ENCODE results near the gene ACP7.
"Not testable (repeated sequence)": the region's sequence is repeated elsewhere in the genome, so short reads cannot be mapped to it uniquely, and the experiment has no call there.

ACP7 gene

GRCh38 chr19:39132344-39132969, 48.3 kb downstream of the ACP7 start:
- no peak for DNase-seq (ENCODE audit: low read depth)

- DNase-seq (ENCODE audit: low read depth) = no peak
Measured at GRCh38 chr19:39133431-39134270, 49.5 kb downstream of the ACP7 start.

- no peak for DNase-seq (ENCODE audit: low read depth)
Measured at GRCh38 chr19:39135701-39136100, 51.5 kb downstream of the ACP7 start.

- DNase-seq (ENCODE audit: low read depth) = no peak
Measured at GRCh38 chr19:39136225-39136940, 52.2 kb downstream of the ACP7 start.

GRCh38 chr19:39137131-39137530, 53.0 kb downstream of the ACP7 start:
- DNase-seq (ENCODE audit: low read depth) = no peak

- DNase-seq (ENCODE audit: low read depth) = no peak
Measured at GRCh38 chr19:39138221-39139211, 54.3 kb downstream of the ACP7 start.

GRCh38 chr19:39139305-39139874, 55.2 kb downstream of the ACP7 start:
- no peak for DNase-seq (ENCODE audit: low read depth)

GRCh38 chr19:39139971-39140453, 55.8 kb downstream of the ACP7 start:
- DNase-seq (ENCODE audit: low read depth) = no peak

- no peak for DNase-seq (ENCODE audit: low read depth)
Measured at GRCh38 chr19:39140594-39140993, 56.4 kb downstream of the ACP7 start.

- no peak for DNase-seq (ENCODE audit: low read depth)
Measured at GRCh38 chr19:39141929-39142328, 57.8 kb downstream of the ACP7 start.

GRCh38 chr19:39142630-39143029, 58.5 kb downstream of the ACP7 start:
- DNase-seq (ENCODE audit: low read depth) = no peak

- DNase-seq (ENCODE audit: low read depth) = not testable (repeated sequence)
Measured at GRCh38 chr19:39143757-39144289, 59.7 kb downstream of the ACP7 start.

GRCh38 chr19:39144290-39145071, 60.3 kb downstream of the ACP7 start:
- DNase-seq (ENCODE audit: low read depth) = no peak

GRCh38 chr19:39145180-39145953, 61.2 kb downstream of the ACP7 start:
- no peak for DNase-seq (ENCODE audit: low read depth)

- DNase-seq (ENCODE audit: low read depth) = no peak
Measured at GRCh38 chr19:39146091-39146490, 61.9 kb downstream of the ACP7 start.

- no peak for DNase-seq (ENCODE audit: low read depth)
Measured at GRCh38 chr19:39146686-39147450, 62.7 kb downstream of the ACP7 start.

- no peak for DNase-seq (ENCODE audit: low read depth)
Measured at GRCh38 chr19:39147480-39147879, 63.3 kb downstream of the ACP7 start.

- DNase-seq (ENCODE audit: low read depth) = no peak
Measured at GRCh38 chr19:39148939-39149529, 64.9 kb downstream of the ACP7 start.
